ENCODE results near the gene KAT8. TPM values are rescaled to one million over a fixed set of nuclear protein-coding genes. Genes with fewer than 3 reads are reported as not detected.

KAT8 gene
- total and polyA plus RNA-seq, 2 of the 13 experiments (the other 11 are each of a cell fraction or from before 2014, with no cell fraction given), result 79.0 to 84.2 TPM

DNA sequence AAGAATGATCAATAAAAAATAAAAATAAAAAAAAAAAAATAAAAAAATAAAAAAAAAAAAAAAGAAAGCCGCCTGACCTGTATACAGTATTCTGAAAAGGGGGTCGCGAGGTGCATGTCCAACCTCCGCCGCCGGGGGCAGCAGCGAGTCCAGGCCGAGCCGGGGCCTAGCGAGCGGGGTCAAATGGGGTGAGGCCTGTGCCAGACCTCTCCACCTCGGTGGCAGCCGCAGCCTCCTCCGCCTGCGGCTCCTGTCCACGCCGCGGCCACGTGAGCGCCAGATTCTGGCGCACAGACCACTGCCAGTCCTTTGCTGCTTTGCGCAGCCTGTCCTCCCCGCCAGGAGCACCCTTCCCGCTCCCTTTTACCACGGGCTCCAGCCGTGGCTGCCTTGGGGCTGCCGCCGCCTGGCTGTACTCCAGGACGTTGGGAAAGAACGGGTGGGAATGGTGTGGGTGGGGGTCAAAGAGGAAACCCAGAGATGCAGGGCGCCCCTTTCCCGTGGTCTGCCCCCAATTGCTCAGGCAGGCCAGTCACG is 11.7 kb upstream of the KAT8 start (continued):
- TF ChIP-seq GPN1 (CRISPR knock-in tag; IDR thresholded peaks at IDR 0.05; ENCODE audit: borderline replicate concordance) (0 out of 2 replicates have a peak, but pooled peaks have one; percentile 68), ERF (CRISPR knock-in tag; IDR thresholded peaks at IDR 0.05) (peak; percentile 99), RNF2 (conservative IDR thresholded peaks at IDR 0.05; ENCODE audit: low read depth) (peak; percentile 92), RAD21 (CRISPR knock-in tag; IDR thresholded peaks at IDR 0.05) (peak; percentile 87), NFATC3 (CRISPR knock-in tag; IDR thresholded peaks at IDR 0.05) (peak; percentile 77; the same call in 1 of the 2 replicates), ZNF143 (CRISPR knock-in tag; IDR thresholded peaks at IDR 0.05) (peak; percentile 75), PHF8 (CRISPR knock-in tag; IDR thresholded peaks at IDR 0.05) (peak; percentile 79), TARDBP (CRISPR knock-in tag; IDR thresholded peaks at IDR 0.05) (peak; percentile 98), ZNF530 (CRISPR knock-in tag; IDR thresholded peaks at IDR 0.05; ENCODE audit: low read depth) (0 out of 2 replicates have a peak, but pooled peaks have one; percentile 82), ZNF670 (CRISPR knock-in tag; IDR thresholded peaks at IDR 0.05; ENCODE audit: borderline replicate concordance) (peak; percentile 95), FOXO1 (CRISPR knock-in tag; IDR thresholded peaks at IDR 0.05) (peak; percentile 91), KLF13 (CRISPR knock-in tag; IDR thresholded peaks at IDR 0.05) (no peak), ZNF10 (CRISPR knock-in tag; IDR thresholded peaks at IDR 0.05; ENCODE audit: borderline replicate concordance, low read depth) (no peak), TP53 (CRISPR knock-in tag; conservative IDR thresholded peaks at IDR 0.05) (peak; percentile 77; the same call in 1 of the 2 replicates), SIN3B (IDR thresholded peaks at IDR 0.05; ENCODE audit: low read length) (0 out of 2 replicates have a peak, but pooled peaks have one; percentile 47), ZNF772 (CRISPR knock-in tag; IDR thresholded peaks at IDR 0.05) (peak; percentile 99), PCBP2 (optimal IDR thresholded peaks at IDR 0.05; ENCODE audit: low read depth, low read length, poor library complexity, severe bottlenecking) (no peak), ZNF235 (CRISPR knock-in tag; IDR thresholded peaks at IDR 0.05; ENCODE audit: borderline replicate concordance) (peak; percentile 86; the same call in 1 of the 2 replicates), MEF2D (CRISPR knock-in tag; IDR thresholded peaks at IDR 0.05) (peak; percentile 94), ZNF577 (CRISPR knock-in tag; IDR thresholded peaks at IDR 0.05; ENCODE audit: borderline replicate concordance, low read depth) (no peak), RFX5 (IDR thresholded peaks at IDR 0.05; ENCODE audit: low read depth, low read length) (0 out of 2 replicates have a peak, but pooled peaks have one; percentile 31)
- TF ChIP-seq, protein P1, sequence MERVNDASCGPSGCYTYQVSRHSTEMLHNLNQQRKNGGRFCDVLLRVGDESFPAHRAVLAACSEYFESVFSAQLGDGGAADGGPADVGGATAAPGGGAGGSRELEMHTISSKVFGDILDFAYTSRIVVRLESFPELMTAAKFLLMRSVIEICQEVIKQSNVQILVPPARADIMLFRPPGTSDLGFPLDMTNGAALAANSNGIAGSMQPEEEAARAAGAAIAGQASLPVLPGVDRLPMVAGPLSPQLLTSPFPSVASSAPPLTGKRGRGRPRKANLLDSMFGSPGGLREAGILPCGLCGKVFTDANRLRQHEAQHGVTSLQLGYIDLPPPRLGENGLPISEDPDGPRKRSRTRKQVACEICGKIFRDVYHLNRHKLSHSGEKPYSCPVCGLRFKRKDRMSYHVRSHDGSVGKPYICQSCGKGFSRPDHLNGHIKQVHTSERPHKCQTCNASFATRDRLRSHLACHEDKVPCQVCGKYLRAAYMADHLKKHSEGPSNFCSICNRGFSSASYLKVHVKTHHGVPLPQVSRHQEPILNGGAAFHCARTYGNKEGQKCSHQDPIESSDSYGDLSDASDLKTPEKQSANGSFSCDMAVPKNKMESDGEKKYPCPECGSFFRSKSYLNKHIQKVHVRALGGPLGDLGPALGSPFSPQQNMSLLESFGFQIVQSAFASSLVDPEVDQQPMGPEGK (CRISPR knock-in tag; IDR thresholded peaks at IDR 0.05), result peak; percentile 86
- TF ChIP-seq, protein P2, sequence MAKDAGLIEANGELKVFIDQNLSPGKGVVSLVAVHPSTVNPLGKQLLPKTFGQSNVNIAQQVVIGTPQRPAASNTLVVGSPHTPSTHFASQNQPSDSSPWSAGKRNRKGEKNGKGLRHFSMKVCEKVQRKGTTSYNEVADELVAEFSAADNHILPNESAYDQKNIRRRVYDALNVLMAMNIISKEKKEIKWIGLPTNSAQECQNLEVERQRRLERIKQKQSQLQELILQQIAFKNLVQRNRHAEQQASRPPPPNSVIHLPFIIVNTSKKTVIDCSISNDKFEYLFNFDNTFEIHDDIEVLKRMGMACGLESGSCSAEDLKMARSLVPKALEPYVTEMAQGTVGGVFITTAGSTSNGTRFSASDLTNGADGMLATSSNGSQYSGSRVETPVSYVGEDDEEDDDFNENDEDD (CRISPR knock-in tag; IDR thresholded peaks at IDR 0.05; ENCODE audit: borderline replicate concordance), result peak; percentile 93; the same call in 1 of the 2 replicates
- TF ChIP-seq, protein P3, sequence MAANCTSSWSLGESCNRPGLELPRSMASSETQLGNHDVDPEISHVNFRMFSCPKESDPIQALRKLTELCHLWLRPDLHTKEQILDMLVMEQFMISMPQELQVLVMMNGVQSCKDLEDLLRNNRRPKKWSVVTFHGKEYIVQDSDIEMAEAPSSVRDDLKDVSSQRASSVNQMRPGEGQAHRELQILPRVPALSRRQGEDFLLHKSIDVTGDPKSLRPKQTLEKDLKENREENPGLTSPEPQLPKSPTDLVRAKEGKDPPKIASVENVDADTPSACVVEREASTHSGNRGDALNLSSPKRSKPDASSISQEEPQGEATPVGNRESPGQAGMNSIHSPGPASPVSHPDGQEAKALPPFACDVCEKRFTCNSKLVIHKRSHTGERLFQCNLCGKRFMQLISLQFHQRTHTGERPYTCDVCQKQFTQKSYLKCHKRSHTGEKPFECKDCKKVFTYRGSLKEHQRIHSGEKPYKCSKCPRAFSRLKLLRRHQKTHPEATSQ (CRISPR knock-in tag; IDR thresholded peaks at IDR 0.05; ENCODE audit: borderline replicate concordance), result peak; percentile 95
- TF ChIP-seq, protein P4, sequence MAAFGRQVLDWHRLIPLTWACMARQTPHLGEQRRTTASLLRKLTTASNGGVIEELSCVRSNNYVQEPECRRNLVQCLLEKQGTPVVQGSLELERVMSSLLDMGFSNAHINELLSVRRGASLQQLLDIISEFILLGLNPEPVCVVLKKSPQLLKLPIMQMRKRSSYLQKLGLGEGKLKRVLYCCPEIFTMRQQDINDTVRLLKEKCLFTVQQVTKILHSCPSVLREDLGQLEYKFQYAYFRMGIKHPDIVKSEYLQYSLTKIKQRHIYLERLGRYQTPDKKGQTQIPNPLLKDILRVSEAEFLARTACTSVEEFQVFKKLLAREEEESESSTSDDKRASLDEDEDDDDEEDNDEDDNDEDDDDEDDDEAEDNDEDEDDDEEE (CRISPR knock-in tag; IDR thresholded peaks at IDR 0.05), result peak; percentile 83; the same call in 1 of the 2 replicates

Data from HepG2 (cell line).